ENCODE data around the gene SOS1. TPM values are rescaled to one million over a fixed set of nuclear protein-coding genes. Genes with fewer than 3 reads are reported as not detected.
A peak's percentile ranks its signal among the peaks of the same experiment; 100 is the strongest.

SOS1 gene
- total and polyA plus RNA-seq, 2 of the 13 experiments (the other 11 are each of a cell fraction or from before 2014, with no cell fraction given) = 20.8 to 60.4 TPM

DNA sequence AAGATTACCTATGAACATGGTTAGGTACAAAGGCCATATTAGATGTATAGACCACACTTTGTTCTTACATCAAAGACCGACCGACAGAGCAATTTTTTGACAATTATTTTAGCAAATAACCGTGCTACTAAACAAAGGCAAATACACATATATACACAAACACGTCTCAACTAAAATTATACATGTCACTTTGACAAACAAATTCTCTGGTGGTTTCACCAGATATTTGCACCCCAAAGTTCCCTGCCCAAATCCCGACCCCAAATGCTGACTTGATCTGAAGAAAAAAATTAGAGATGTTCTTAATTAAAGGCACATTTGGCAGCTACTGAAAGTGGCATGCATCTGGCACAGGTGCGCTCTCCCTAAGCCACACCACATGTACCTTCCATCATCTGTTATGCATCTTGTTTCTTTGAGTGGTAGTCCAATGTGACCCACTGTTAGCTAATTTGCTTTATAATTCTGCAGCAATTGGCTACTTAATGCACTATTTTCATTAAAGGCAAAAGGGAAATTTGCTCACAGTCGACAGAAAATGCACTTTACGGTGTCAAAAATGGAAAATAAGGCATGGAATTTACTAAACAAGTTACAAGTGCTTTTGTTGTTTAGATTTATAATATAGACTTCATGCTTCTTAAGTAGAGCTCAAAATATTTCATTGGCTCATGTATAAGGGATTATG lies 139.0 kb downstream of the SOS1 start (continued):
- TF ChIP-seq, protein P1, sequence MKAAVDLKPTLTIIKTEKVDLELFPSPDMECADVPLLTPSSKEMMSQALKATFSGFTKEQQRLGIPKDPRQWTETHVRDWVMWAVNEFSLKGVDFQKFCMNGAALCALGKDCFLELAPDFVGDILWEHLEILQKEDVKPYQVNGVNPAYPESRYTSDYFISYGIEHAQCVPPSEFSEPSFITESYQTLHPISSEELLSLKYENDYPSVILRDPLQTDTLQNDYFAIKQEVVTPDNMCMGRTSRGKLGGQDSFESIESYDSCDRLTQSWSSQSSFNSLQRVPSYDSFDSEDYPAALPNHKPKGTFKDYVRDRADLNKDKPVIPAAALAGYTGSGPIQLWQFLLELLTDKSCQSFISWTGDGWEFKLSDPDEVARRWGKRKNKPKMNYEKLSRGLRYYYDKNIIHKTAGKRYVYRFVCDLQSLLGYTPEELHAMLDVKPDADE (CRISPR knock-in tag; IDR thresholded peaks at IDR 0.05) = no peak
- no peak for TF ChIP-seq ADNP (CRISPR knock-in tag; IDR thresholded peaks at IDR 0.05)
- TF ChIP-seq HDAC1 (CRISPR knock-in tag; IDR thresholded peaks at IDR 0.05) = peak; percentile 56; the same call in 1 of the 2 replicates
- TF ChIP-seq TGIF2 (CRISPR knock-in tag; IDR thresholded peaks at IDR 0.05) = 0 out of 2 replicates have a peak, but pooled peaks have one; percentile 8
- TF ChIP-seq CBX2 (IDR thresholded peaks at IDR 0.05; ENCODE audit: low read depth, low read length) = no peak
- TF ChIP-seq CBX2 (CRISPR knock-in tag; IDR thresholded peaks at IDR 0.05; ENCODE audit: low read depth) = no peak
- TF ChIP-seq, protein P2, sequence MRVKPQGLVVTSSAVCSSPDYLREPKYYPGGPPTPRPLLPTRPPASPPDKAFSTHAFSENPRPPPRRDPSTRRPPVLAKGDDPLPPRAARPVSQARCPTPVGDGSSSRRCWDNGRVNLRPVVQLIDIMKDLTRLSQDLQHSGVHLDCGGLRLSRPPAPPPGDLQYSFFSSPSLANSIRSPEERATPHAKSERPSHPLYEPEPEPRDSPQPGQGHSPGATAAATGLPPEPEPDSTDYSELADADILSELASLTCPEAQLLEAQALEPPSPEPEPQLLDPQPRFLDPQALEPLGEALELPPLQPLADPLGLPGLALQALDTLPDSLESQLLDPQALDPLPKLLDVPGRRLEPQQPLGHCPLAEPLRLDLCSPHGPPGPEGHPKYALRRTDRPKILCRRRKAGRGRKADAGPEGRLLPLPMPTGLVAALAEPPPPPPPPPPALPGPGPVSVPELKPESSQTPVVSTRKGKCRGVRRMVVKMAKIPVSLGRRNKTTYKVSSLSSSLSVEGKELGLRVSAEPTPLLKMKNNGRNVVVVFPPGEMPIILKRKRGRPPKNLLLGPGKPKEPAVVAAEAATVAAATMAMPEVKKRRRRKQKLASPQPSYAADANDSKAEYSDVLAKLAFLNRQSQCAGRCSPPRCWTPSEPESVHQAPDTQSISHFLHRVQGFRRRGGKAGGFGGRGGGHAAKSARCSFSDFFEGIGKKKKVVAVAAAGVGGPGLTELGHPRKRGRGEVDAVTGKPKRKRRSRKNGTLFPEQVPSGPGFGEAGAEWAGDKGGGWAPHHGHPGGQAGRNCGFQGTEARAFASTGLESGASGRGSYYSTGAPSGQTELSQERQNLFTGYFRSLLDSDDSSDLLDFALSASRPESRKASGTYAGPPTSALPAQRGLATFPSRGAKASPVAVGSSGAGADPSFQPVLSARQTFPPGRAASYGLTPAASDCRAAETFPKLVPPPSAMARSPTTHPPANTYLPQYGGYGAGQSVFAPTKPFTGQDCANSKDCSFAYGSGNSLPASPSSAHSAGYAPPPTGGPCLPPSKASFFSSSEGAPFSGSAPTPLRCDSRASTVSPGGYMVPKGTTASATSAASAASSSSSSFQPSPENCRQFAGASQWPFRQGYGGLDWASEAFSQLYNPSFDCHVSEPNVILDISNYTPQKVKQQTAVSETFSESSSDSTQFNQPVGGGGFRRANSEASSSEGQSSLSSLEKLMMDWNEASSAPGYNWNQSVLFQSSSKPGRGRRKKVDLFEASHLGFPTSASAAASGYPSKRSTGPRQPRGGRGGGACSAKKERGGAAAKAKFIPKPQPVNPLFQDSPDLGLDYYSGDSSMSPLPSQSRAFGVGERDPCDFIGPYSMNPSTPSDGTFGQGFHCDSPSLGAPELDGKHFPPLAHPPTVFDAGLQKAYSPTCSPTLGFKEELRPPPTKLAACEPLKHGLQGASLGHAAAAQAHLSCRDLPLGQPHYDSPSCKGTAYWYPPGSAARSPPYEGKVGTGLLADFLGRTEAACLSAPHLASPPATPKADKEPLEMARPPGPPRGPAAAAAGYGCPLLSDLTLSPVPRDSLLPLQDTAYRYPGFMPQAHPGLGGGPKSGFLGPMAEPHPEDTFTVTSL (CRISPR knock-in tag; IDR thresholded peaks at IDR 0.05; ENCODE audit: borderline replicate concordance) = peak; percentile 98; the same call in 1 of the 2 replicates
- no peak for TF ChIP-seq ZNF17 (CRISPR knock-in tag; IDR thresholded peaks at IDR 0.05)
- TF ChIP-seq, protein P3, sequence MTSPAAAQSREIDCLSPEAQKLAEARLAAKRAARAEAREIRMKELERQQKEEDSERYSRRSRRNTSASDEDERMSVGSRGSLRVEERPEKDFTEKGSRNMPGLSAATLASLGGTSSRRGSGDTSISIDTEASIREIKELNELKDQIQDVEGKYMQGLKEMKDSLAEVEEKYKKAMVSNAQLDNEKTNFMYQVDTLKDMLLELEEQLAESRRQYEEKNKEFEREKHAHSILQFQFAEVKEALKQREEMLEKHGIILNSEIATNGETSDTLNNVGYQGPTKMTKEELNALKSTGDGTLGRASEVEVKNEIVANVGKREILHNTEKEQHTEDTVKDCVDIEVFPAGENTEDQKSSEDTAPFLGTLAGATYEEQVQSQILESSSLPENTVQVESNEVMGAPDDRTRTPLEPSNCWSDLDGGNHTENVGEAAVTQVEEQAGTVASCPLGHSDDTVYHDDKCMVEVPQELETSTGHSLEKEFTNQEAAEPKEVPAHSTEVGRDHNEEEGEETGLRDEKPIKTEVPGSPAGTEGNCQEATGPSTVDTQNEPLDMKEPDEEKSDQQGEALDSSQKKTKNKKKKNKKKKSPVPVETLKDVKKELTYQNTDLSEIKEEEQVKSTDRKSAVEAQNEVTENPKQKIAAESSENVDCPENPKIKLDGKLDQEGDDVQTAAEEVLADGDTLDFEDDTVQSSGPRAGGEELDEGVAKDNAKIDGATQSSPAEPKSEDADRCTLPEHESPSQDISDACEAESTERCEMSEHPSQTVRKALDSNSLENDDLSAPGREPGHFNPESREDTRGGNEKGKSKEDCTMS (CRISPR knock-in tag; conservative IDR thresholded peaks at IDR 0.05) = no peak
- TF ChIP-seq, protein P4, sequence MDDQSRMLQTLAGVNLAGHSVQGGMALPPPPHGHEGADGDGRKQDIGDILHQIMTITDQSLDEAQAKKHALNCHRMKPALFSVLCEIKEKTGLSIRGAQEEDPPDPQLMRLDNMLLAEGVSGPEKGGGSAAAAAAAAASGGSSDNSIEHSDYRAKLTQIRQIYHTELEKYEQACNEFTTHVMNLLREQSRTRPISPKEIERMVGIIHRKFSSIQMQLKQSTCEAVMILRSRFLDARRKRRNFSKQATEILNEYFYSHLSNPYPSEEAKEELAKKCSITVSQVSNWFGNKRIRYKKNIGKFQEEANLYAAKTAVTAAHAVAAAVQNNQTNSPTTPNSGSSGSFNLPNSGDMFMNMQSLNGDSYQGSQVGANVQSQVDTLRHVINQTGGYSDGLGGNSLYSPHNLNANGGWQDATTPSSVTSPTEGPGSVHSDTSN (CRISPR knock-in tag; IDR thresholded peaks at IDR 0.05; ENCODE audit: borderline replicate concordance) = no peak
- TF ChIP-seq, protein P5, sequence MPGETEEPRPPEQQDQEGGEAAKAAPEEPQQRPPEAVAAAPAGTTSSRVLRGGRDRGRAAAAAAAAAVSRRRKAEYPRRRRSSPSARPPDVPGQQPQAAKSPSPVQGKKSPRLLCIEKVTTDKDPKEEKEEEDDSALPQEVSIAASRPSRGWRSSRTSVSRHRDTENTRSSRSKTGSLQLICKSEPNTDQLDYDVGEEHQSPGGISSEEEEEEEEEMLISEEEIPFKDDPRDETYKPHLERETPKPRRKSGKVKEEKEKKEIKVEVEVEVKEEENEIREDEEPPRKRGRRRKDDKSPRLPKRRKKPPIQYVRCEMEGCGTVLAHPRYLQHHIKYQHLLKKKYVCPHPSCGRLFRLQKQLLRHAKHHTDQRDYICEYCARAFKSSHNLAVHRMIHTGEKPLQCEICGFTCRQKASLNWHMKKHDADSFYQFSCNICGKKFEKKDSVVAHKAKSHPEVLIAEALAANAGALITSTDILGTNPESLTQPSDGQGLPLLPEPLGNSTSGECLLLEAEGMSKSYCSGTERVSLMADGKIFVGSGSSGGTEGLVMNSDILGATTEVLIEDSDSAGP (CRISPR knock-in tag; IDR thresholded peaks at IDR 0.05; ENCODE audit: borderline replicate concordance) = no peak
- TF ChIP-seq POGZ (CRISPR knock-in tag; IDR thresholded peaks at IDR 0.05) = peak; percentile 85
- TF ChIP-seq MIER2 (CRISPR knock-in tag; IDR thresholded peaks at IDR 0.05) = 0 out of 2 replicates have a peak, but pooled peaks have one; percentile 48
- TF ChIP-seq TBX2 (CRISPR knock-in tag; IDR thresholded peaks at IDR 0.05; ENCODE audit: borderline replicate concordance) = peak; percentile 88
- TF ChIP-seq NCOA2 (CRISPR knock-in tag; IDR thresholded peaks at IDR 0.05) = peak; percentile 93

All from HepG2 (cell line).